HFFc6 (cell line): ENCODE measurements around the gene TXK. TPM values are rescaled to one million over a fixed set of nuclear protein-coding genes. Genes with fewer than 3 reads are reported as not detected.
A peak's percentile ranks its signal among the peaks of the same experiment; 100 is the strongest.

ENCODE experiments used
- DNase-seq: peaks from one replicate; pipeline ENCODE4 v3.0.0-alpha.2; 2018
- H3K27ac Mint-ChIP-seq: 2 replicates; pipeline ENCODE4 v1.8.0; 2020; ENCODE audit warnings: mild to moderate bottlenecking, mixed read lengths
- H3K27me3 Mint-ChIP-seq: 2 replicates; pipeline ENCODE4 v1.8.0; 2021; ENCODE audit warnings: mild to moderate bottlenecking, moderate library complexity, mixed read lengths; ENCODE audit not compliant: insufficient read depth
- H3K36me3 Mint-ChIP-seq: 2 replicates; pipeline ENCODE4 v1.8.0; 2021; ENCODE audit warnings: low read depth, mixed read lengths
- H3K4me1 Mint-ChIP-seq: 2 replicates; pipeline ENCODE4 v1.8.0; 2020; ENCODE audit warnings: low read depth, mixed read lengths
- H3K4me3 Mint-ChIP-seq: 2 replicates; pipeline ENCODE4 v1.8.0; 2020; ENCODE audit warnings: mild to moderate bottlenecking, moderate library complexity, mixed read lengths
- H3K9me3 Mint-ChIP-seq: 2 replicates; pipeline ENCODE4 v1.8.0; 2020; ENCODE audit warnings: mild to moderate bottlenecking, mixed read lengths
- total RNA-seq, 6 experiments: library from RNA; stranded (reverse); fragmentation: NEBNext Ultra II Directional; extraction: Animal tissue kit (Norgen Biotek cat#: 25700); gene quantifications; 2 replicates in 1 of 6; 3 replicates in 5 of 6; pipeline ENCODE4 v1.2.3, GENCODE V29; 2021
- TF ChIP-seq, protein P1 (sequence below): fragments of 200-600 bp; sonication (generic); IDR thresholded peaks from 2 replicates; pipeline ENCODE4 v1.5.0; 2021; ENCODE audit warnings: antibody characterized with exemption, mild to moderate bottlenecking

The TXK gene
- total RNA-seq, 6 experiments from 2014 or later: not detected

DNA sequence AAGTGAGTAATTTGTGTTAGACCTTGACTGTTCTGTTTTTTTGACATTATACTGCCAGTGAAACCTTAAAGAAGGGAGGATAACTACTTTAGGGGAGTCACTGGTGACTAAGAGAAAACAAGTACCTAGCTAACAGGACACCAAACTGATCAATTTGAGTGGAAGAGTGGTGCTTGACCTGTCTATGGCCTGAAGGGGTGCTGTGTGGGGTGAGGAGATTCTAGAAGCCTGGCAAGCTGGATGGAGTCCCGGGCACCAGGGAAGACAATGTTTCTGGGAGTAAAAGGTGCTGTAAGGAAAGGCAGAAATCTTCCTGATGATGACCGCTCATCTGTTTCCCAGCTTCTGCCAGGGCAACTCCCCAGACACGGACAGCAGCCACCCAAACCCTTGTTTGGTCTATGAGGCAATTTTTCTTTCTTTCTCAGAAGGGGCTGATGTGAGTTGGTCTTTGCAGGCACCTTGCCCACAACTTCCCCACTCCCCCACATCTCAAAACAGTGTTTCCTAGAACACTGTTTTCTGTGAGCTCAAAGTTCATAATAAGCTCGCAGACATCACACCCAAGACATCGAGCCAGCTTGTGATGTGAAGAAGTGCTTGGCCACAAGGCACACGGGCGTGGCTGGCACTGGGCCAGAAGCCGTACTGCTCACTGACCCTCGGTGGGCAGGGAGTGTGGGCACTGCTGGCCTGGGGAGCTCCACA is 4.6 kb downstream of the TXK start:
- H3K27ac Mint-ChIP-seq: no peak overlapping the region
- H3K27me3 Mint-ChIP-seq: peaks cover 7% of the 10 kb centered on the region
- H3K9me3 Mint-ChIP-seq: no peaks in the 10 kb centered on the region
- H3K36me3 Mint-ChIP-seq: no peaks in the 10 kb centered on the region
- no peak overlapping the region for H3K4me3 Mint-ChIP-seq
- no peak for DNase-seq
- TF ChIP-seq, protein P1, sequence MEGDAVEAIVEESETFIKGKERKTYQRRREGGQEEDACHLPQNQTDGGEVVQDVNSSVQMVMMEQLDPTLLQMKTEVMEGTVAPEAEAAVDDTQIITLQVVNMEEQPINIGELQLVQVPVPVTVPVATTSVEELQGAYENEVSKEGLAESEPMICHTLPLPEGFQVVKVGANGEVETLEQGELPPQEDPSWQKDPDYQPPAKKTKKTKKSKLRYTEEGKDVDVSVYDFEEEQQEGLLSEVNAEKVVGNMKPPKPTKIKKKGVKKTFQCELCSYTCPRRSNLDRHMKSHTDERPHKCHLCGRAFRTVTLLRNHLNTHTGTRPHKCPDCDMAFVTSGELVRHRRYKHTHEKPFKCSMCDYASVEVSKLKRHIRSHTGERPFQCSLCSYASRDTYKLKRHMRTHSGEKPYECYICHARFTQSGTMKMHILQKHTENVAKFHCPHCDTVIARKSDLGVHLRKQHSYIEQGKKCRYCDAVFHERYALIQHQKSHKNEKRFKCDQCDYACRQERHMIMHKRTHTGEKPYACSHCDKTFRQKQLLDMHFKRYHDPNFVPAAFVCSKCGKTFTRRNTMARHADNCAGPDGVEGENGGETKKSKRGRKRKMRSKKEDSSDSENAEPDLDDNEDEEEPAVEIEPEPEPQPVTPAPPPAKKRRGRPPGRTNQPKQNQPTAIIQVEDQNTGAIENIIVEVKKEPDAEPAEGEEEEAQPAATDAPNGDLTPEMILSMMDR: peak; percentile 40
- peaks cover 29% of the 10 kb centered on the region for H3K4me1 Mint-ChIP-seq

DNA sequence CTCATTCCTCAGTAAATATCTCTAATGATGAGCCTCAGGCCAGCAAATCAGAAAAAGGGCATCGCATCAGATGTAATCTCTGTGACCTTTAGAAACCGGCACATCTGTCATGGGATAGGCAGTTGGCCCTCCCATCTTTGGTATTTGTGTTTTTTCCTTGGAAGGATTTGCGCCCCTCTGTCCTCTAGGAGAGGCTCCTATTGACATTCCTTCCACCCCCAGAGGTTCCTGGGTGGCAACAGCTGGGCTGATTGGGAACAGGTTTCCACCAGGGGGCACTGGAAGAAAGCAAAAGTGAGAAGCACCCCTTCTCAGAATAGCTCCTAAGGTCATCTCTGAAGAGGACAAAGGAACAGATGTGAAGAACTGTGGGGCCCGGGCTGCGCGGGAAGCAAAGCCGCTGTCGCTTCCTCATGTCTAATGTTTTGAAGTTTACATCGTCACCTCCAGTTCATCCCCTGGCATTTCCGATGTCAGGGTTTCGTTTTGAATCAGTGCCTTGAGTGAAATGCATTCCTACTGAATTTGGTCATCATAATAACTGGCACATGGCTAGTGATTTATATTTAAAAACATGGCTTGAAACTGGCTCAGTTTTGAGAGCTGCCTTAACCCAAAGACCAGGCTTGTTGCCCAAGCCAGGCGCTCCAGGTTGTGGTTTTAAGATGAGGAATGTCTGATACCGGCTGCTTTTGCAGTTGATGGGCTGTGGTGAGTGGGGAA is 6.2 kb downstream of the TXK start:
- TF ChIP-seq, protein P1: peak; percentile 76
- Mint-ChIP-seq H3K27ac (peak overlapping the region; percentile 68), H3K4me3 (peak overlapping the region; percentile 76), H3K4me1 (peaks cover 29% of the 10 kb centered on the region), H3K36me3 (no peaks in the 10 kb centered on the region), H3K9me3 (no peaks in the 10 kb centered on the region), H3K27me3 (peaks cover 15% of the 10 kb centered on the region)
- DNase-seq: peak; percentile 98

DNA sequence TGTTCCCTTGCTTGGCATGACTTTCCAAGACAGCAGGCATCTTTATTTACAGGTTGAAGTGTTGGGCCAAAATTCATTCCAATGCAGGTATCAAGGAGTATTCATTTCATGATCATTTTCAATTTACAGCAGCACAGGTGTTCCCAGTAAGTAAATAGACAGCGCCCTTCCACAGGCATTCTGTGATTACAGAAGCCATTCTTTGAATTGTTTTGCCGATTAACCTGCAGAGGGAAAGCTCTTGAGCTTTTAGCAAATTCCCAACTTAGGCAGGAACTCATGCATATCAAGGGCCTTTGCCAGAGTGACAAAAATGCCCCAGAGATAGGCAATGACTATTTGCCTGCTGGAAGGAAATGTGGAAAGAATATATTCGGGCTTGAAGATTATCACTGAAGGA is 6.8 kb downstream of the TXK start:
- H3K4me3 Mint-ChIP-seq: peak overlapping the region; percentile 76
- H3K36me3 Mint-ChIP-seq: no peaks in the 10 kb centered on the region
- no peaks in the 10 kb centered on the region for H3K9me3 Mint-ChIP-seq
- peaks cover 29% of the 10 kb centered on the region for H3K4me1 Mint-ChIP-seq
- TF ChIP-seq, protein P1: no peak
- no peak for DNase-seq
- peaks cover 15% of the 10 kb centered on the region for H3K27me3 Mint-ChIP-seq
- H3K27ac Mint-ChIP-seq: peak overlapping the region; percentile 68; the same call in 1 of the 2 replicates

DNA sequence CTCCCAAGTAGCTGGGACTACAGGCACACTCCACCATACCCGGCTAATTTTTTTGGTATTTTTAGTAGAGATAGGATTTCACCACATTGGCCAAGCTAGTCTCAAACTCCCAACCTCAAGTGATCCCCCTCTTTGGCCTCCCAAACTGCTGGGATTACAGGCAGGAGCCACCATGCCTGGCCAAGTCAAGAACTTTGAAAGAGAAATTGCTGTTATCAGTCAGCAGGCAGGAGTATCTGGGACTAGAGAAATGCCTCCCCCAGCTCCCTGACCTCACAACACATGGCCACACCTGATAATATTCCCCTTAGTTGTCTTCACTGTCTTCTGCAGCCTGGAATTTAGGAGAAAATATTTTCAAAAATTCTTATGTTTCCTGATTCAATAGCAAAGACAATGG is 7.4 kb downstream of the TXK start:
- Mint-ChIP-seq H3K9me3 (no peaks in the 10 kb centered on the region), H3K4me3 (no peak overlapping the region), H3K4me1 (peaks cover 29% of the 10 kb centered on the region), H3K36me3 (no peaks in the 10 kb centered on the region), H3K27ac (no peak overlapping the region), H3K27me3 (peaks cover 15% of the 10 kb centered on the region)
- TF ChIP-seq, protein P1: no peak
- no peak for DNase-seq

DNA sequence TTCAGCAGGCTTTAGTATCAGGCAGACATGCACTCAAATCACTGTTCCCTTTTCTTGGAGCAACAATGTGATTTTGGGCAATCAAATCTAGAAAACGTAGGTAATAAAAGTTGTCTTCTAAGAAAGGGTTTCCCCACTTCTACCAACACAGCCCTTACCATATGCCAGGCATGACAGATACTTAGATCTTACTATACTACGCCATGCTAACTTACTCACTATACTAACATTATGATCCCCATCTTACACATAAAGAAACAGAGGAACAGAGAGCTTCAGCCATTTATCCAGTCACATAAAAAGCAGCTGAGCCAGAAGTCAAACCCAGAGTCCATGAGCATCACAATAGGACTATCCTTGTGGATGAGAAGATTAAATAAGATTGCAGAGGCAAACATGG is 9.2 kb downstream of the TXK start:
- TF ChIP-seq, protein P1: no peak
- Mint-ChIP-seq H3K9me3 (no peaks in the 10 kb centered on the region), H3K27me3 (peaks cover 12% of the 10 kb centered on the region), H3K36me3 (no peaks in the 10 kb centered on the region), H3K4me3 (no peak overlapping the region), H3K4me1 (peaks cover 29% of the 10 kb centered on the region), H3K27ac (no peak overlapping the region)
- DNase-seq: no peak
